ENCODE results near the gene PSMD11.

PSMD11 gene

GRCh38 chr17:32490101-32490482, 45.8 kb downstream of the PSMD11 start:
- no peak for DNase-seq (ENCODE audit: low read depth)

DNA sequence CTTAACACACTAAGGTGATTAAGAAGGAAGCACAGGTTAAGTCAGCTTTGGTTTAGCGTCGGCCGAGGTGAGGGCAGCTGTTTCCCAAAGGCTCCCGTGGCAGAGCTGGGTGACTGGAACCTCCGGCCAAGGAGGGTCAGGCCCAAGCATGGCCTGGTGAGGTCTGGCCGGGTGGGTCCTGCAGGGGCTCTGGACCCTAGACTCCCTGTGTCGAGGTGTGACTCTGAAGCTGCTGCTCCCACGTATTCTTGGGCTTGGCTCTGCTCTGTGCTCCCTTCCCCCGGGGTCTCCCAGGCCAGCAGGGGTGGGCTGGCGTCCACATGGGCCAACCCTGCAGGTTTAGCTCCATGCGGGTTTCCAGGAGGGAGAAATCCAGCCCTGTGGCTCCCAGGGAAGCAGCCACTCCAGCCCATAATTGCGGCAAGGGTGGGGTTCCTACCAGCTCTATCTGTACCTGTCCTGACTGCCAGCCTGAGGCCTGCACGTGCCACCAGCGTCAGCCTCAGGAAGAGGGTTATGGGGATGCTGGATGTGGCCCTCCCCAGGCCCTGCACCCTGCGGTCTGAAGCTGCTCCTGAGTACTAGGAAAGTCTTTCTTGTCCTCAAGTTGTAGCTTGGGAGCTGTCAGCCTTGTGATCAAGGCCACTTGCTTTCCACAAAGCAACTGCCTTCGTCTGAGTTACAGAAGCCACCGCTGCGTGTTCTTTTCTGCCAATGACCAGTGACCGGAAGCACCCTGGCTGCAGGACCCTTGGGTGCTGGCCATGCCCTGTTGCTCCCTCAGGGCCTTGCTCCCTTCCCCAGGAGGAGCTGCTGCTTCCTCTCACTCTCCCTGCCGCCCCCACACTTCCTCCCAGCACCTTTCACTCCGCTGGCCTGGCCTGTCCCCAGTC, 47.3 kb downstream of the PSMD11 start:
- DNase-seq (ENCODE audit: low read depth), result no peak

DNA sequence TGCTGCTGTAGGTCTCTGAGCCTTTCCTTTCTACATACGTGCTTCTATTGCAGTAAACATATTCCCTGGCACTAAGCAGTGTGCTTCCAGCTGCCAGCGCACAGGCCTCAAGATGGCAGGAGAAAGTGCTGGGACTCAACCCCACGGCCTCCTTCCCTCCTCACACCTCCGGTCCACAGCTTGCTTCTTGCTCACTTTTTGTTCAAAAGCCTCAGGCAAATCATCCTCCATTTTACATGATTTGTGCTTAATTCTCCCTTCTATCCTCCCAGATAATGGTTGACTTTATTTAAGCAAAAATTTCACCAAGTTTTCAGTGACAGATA, 47.9 kb downstream of the PSMD11 start:
- no peak for DNase-seq (ENCODE audit: low read depth)

GRCh38 chr17:32492648-32493289, 48.5 kb downstream of the PSMD11 start:
- DNase-seq (ENCODE audit: low read depth), result no peak

DNA sequence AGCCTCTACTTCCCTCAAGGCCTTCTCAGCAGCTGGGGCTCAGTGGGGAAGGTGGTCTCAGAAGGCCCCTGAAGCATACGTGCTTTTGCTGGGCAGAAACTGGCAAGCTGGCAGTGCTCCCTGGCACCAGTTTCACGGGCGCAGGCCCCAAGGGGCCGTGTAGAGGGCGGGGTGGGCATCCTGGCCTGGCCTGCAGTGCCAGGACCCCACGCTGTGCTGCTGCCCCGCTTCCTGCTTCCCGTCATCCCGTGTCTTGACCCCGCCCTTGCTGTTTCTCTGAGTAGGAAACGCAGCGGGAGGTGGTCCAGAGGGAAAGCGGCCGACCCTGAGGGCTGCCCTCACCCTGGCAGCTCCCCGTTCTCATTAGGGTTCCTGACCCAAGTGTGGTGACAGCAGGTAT, 49.3 kb downstream of the PSMD11 start:
- DNase-seq (ENCODE audit: low read depth), result no peak

DNA sequence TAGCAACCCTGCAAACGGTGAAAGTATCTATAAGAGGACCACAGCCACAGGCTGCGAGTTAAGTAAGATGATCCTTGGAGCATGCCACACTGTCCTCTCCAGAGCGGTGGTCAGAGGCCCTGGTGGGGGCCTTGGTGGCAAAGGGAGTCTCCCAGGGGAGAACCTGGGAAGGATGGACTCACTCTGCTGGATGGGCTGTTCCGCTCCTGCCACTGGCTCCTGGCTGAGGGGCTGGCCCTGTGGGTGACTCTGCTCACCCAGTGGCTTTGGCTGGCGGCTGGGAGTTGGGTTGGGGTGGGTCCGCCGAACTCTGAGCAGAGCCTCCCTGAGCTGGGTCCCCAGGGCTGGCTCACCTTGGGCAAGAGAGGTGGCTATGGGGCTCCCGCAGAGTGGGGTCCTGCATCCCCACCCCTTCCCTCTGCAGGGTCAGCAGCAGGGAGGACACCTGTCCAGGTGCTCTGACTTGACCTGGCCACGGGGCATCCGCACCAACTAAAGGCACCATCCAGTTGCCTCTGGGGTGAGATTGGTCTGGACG, 49.7 kb downstream of the PSMD11 start:
- no peak for DNase-seq (ENCODE audit: low read depth)

GRCh38 chr17:32494621-32495358, 50.5 kb downstream of the PSMD11 start:
- no peak for DNase-seq (ENCODE audit: low read depth)

GRCh38 chr17:32495359-32496231, 51.3 kb downstream of the PSMD11 start:
- DNase-seq (ENCODE audit: low read depth), result no peak

GRCh38 chr17:32496395-32497073, 52.2 kb downstream of the PSMD11 start:
- DNase-seq (ENCODE audit: low read depth), result no peak

- no peak for DNase-seq (ENCODE audit: low read depth)
Observed at GRCh38 chr17:32497431-32498205, 53.3 kb downstream of the PSMD11 start.

GRCh38 chr17:32498391-32498790, 54.1 kb downstream of the PSMD11 start:
- no peak for DNase-seq (ENCODE audit: low read depth)

DNA sequence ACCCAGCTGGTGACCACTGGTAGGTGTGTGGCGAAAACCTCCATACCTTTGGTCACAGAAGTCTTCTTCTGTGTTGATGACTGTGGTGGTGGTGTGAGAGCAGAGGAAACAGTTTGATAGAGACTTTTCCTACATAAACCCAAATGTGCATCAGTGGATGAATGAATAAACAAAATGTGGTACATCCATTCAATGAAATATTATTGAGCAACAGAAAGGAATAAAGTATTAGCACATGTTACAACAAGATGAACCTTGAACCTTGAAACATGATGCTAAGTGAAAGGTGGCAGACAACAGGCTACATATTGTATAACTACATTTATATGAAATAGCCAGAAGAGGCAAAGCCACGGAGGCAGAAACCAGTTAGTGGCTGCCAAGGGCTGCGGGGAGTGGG, 57.7 kb downstream of the PSMD11 start:
- no peak for DNase-seq (ENCODE audit: low read depth)

GRCh38 chr17:32502710-32503109, 58.4 kb downstream of the PSMD11 start:
- DNase-seq (ENCODE audit: low read depth), result no peak

GRCh38 chr17:32503251-32504165, 59.2 kb downstream of the PSMD11 start:
- DNase-seq (ENCODE audit: low read depth), result no peak

GRCh38 chr17:32504166-32504990, 60.1 kb downstream of the PSMD11 start:
- no peak for DNase-seq (ENCODE audit: low read depth)

DNA sequence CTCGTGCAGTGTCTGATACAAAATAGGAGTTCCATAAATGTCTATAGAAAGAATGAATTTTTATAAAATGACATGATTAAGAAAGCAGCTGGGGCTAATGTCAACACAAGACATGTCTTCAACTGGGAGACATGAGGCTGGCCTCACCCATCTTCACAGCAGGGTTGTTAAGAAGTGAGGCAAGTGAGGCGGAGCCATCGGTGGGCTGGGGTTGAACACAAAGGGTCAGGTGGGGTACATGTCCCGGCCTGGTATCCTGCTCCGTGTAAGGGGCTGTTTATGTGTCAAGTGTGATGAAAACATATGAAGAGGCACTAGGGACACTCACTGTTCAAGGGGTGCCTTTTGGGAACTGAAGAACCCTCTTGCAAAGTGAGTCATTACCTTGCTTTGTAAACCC, 64.6 kb downstream of the PSMD11 start:
- DNase-seq (ENCODE audit: low read depth), result no peak

GRCh38 chr17:32510466-32510865, 66.2 kb downstream of the PSMD11 start:
- DNase-seq (ENCODE audit: low read depth), result no peak

DNA sequence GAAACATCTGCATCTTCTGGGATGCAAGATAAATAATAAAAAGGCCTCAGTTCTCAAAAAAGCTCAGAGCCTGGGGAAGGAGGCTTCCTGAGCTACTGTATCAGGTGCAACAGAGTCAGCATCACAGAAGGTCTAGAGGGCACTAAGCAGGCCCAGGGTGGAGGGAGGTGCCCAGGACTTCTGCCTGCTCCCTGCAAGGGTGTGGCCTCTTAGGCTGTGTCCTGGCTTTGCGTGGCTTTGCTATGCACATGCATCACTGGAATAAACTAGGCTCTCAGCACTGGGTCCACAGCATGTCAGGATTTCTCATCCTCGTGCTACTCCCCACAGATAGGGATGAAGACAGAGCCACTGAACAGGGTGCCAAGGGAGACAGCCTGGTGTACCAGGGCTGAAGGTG, 68.0 kb downstream of the PSMD11 start:
- DNase-seq (ENCODE audit: low read depth), result no peak

Measured in stimulated activated CD8-positive, alpha-beta memory T cell treated with anti-CD3 and anti-CD28 coated beads, Interleukin-7, amount 100 ng/mL, for 24 hours (primary cell).